Activated CD4-positive, alpha-beta T cell treated with anti-CD3 and anti-CD28 coated beads, Interleukin-2, amount 50 U/mL, for 16 hours (primary cell): ENCODE results near the gene STARD4.

Experiments used
- DNase-seq: peaks from one replicate; pipeline ENCODE4 v3.0.0-alpha.2; 2020

STARD4 gene

DNA sequence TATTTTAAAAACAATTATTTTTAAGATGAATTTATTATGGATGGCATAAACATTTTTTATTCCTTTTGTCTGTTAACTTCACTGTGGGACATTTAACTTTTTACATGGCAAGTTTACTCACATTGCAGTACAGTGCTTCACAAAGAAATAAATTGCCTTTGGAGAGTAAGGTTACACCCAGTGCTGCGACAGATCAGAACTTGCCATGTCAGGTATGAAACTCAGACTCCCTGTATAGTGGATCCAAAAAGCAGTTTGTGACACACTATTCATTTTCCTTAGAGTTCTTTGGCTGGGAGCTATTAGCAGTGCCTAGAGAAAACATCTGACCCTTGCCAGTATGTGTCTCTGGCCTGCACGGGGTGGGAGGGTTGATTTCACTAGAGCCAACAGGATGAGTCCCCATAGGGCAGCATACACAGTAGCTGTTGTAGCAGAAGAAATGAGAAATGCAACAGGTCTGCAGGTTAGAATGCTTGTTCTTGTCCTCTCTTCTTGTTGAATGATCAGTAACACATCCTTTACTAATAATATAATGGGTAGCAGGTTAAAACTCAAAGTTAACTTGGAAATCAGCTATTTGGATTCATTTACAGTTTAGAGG lies 42.9 kb downstream of the STARD4 start:
- no peak for DNase-seq

DNA sequence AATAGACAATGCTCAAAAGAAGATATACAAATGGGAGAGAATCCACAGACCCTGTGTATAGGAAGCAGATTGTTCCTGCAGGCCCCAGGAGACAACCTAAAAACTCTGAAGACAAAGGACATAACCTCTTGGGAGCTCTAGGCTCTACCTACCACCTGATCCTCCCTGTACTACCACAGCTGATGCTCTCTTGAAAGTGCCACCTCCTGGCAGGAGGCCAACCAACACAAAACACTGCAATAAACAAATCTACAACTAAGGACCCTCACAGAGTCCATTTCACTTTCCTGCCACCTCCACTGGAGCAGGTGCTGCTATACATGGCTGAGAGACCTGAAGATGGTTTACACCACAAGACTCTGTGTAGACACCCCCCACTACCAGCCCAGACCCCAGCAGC lies 49.0 kb downstream of the STARD4 start:
- no peak for DNase-seq

DNA sequence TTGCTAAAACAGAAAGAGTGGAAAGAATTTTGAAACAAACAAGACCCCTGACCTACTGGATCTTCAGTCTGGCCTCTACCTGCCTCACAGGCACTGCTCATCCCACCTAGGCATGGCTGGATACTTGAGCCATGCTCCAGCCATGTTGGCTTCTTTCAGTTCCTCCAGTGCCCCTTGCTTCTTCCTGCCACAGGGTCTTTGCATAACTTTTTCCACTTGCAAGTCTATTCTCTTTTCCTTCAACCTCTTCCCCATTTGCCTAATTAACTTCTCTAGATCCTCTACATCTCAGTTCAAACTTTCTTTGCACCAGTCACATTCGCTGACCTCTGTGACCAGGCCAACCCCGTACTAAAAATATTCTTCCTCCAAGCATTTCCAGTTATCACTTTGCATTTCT lies 50.4 kb downstream of the STARD4 start:
- DNase-seq, result no peak

DNA sequence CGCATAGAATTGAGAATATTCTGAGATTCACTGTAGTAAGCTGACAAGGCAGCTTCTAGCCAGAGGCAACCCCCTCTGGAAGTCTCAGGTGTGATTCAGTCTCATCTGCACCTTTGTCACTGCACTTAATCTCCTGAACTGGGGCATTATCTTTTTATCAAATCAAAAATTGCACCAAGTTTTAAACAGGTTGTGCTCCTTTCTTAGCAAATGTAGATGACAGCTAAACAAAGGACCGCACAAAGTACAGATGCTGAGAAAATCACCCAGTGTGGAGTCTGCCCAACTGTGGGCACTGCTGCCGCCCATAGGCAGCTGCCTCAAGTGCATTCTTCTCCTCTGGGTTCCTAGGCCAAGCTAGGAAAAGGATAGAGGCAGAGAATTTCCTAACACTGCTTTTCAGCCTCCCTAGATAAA lies 51.1 kb downstream of the STARD4 start:
- DNase-seq, result no peak

DNA sequence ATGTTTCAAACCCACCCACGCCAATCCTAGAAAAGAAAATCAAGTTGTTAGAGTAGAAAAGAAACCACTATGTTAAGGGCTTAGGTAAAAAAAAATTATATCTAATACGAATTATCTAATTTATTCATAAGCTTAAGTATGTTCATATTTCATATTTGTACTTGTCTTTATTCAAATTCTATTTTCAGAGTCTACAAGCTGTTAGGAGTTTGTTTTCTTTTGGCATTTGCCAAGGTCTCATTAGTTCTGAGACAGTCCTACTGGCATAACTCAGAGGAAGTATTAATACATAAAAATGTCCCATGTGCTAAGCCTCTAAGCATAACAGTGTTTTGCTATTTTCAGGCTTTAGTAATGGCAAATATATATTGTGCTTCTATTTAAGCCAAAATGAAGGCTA lies 57.6 kb downstream of the STARD4 start:
- no peak for DNase-seq

DNA sequence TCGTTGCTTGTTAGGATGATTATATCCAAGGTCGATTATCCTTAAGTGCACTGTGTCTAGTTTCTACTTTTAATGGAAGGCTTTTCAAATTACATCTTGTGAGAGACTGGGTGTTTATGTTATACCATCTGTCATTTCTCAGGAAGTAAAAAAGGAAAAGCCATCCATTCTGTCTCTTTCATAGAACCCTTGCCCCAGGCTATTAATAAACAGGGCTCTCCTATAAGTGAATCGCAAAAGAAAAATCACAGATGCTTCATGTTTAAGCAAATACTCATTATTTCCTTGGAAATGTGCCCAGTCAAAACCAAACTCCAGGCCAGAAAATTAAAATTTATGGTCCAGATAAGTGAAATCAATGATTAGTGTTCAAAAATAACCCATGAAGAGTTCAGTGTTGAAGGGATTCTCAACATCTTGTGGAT lies 58.1 kb downstream of the STARD4 start:
- DNase-seq, result no peak

DNA sequence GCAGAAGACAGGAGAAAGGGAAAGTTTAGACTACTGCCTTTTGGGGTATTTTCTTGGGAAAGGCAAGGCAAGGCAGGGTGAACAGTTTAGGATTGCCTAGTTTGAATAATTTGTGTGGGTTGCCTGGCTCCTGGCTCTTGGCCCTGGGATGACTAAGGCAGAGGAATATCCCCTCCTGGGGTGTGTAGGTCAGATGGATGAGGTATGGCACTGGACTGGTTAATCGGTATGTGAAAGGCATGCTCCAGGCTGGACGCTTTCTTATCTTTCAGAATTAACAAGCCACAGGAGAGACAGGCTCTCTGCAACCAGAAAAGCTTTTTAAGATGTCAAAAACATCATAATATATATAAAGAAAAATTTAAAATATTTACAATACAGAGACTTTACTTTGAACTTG lies 58.6 kb downstream of the STARD4 start:
- no peak for DNase-seq

DNA sequence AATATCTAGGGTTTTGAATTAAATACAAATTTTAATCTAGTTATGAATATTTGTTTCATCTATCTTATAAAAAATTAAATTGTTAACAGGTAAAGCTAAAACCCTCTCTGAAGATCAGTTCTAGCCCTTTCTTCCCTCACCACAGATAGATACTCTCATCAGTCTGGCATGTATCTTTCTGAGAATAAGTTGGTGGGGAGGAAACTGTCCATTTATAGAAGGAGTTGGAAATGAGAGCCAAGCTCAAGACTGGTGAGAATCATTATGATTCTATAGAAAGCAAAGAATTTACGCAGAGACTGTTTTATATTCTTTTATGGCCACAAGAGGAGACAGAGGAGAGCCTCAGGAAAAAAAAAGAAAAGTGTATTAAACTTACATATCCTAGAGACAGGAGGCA lies 59.0 kb downstream of the STARD4 start:
- no peak for DNase-seq

DNA sequence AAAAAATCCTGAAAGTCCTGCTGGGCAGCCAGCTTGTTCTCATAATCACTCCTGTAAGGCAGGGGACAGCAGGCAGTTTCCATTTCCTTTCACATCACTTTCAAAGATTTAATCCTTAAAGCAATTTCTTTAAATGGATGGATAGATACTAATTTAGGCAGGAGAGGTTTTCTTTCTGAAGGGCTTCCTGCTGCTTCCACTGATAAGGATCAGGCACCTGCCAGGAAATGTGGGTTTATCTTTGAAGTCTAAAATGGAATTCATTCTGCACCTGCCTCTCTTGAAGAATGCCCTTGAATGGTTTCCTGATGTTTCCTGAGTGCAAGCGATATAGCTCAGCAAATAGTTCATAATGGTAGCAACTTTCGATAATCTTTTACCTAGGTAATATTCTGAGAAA lies 64.5 kb downstream of the STARD4 start:
- no peak for DNase-seq

DNA sequence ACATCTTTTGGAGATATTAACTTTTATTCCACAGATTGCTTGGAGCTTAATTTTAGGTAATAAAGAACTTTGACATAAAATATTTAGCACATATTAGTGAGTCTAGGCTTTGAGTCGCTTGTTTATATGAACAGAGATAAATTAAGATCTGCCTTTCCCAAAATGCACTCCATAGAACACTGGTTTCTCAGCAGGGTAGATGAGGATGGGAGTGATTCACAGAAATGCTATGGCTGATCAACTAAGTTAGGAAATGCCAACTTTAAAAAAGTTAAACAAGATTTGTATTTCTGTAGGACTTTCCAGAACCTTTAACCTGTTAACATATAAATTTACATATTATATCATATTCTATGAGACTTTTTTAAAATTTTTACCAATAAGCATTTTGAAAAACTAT lies 65.2 kb downstream of the STARD4 start:
- no peak for DNase-seq
